Caco-2 (cell line): Measurements from ENCODE around the gene TSPAN15. TPM values are rescaled to one million over a fixed set of nuclear protein-coding genes. Genes with fewer than 3 reads are reported as not detected.

Experiments used
- BruUV-seq: library from RNA; stranded (reverse); fragments of 400-500 nt; replicated peaks from 2 replicates; lab custom pipeline; 2021; lab: Mats Ljungman, UMichigan
- CTCF ChIA-PET: fragments of 300-600 bp; sonication (Branson Sonifier 250); formaldehyde crosslinking; loops from one replicate; lab custom pipeline; 2022; ENCODE audit warnings: antibody characterized with exemption; lab: Charles Lee
- POLR2A ChIA-PET: fragments of 300-600 bp; sonication (Branson Sonifier 250); formaldehyde crosslinking; loops from one replicate; lab custom pipeline; 2022; ENCODE audit warnings: antibody characterized with exemption; lab: Charles Lee
- DNase-seq, 2 experiments: peaks; one replicate each; pipeline versions ENCODE4 v3.0.0 to v3.0.0-alpha.2; 2020 to 2022
- H3K27me3 ChIP-seq: replicated peaks from 2 replicates; pipeline ENCODE4 v1.6.0; 2011; ENCODE audit warnings: low read length; ENCODE audit not compliant: control insufficient read depth, insufficient read depth
- H3K36me3 ChIP-seq: 2 replicates; pipeline ENCODE4 v1.5.1; 2011; ENCODE audit warnings: low read length; ENCODE audit not compliant: control insufficient read depth, insufficient read depth
- H3K4me1 ChIP-seq: fragments of 250-450 bp; sonication (Bioruptor Pico); 2 replicates; pipeline ENCODE4 v1.5.1; 2020; ENCODE audit warnings: mild to moderate bottlenecking
- H3K4me3 ChIP-seq: 2 replicates; pipeline ENCODE4 v1.5.1; 2011; ENCODE audit warnings: low read depth, mild to moderate bottlenecking, control low read depth, low read length
- H3K9me3 ChIP-seq: fragments of 250-450 bp; sonication (Bioruptor Pico); 2 replicates; pipeline ENCODE4 v1.5.1; 2020; ENCODE audit warnings: mild to moderate bottlenecking, moderate library complexity
- H3K27ac Mint-ChIP-seq: one replicate; pipeline ENCODE4 v1.8.0; 2022; ENCODE audit warnings: mixed read lengths; ENCODE audit not compliant: unreplicated experiment
- H3K27me3 Mint-ChIP-seq: one replicate; pipeline ENCODE4 v1.8.0; 2022; ENCODE audit warnings: mixed read lengths; ENCODE audit not compliant: insufficient read depth, unreplicated experiment
- H3K36me3 Mint-ChIP-seq: one replicate; pipeline ENCODE4 v1.8.0; 2022; ENCODE audit warnings: mild to moderate bottlenecking, mixed read lengths; ENCODE audit not compliant: insufficient read depth, unreplicated experiment
- H3K4me1 Mint-ChIP-seq: one replicate; pipeline ENCODE4 v1.8.0; 2022; ENCODE audit warnings: low read depth, mixed read lengths; ENCODE audit not compliant: unreplicated experiment
- H3K4me3 Mint-ChIP-seq: one replicate; pipeline ENCODE4 v1.8.0; 2022; ENCODE audit warnings: mild to moderate bottlenecking, moderate library complexity, mixed read lengths; ENCODE audit not compliant: unreplicated experiment
- H3K9me3 Mint-ChIP-seq: one replicate; pipeline ENCODE4 v1.8.0; 2022; ENCODE audit warnings: mixed read lengths; ENCODE audit not compliant: unreplicated experiment
- intact Hi-C: fragments of 100-400 bp; cut with micrococcal nuclease; formaldehyde crosslinking; loops from one replicate; pipeline ENCODE4 v1.10.0; 2022; ENCODE audit not compliant: unreplicated experiment
- total RNA-seq: library from RNA; stranded (reverse); gene quantifications from 2 replicates; pipeline ENCODE4 v1.2.3, GENCODE V29; 2022
- TF ChIP-seq, protein P1 (sequence below), 2 experiments: fragments of 200-600 bp in 1 of 2; IDR thresholded peaks; 1 replicate in 1 of 2; 2 replicates in 1 of 2; pipeline versions ENCODE4 v1.5.1 to v1.8.0; 2011 to 2022; ENCODE audit warnings: antibody characterized with exemption in 1 of 2, control low read depth in 1 of 2, inconsistent platforms in 1 of 2, low read depth in 1 of 2, low read length in 1 of 2, mild to moderate bottlenecking in 1 of 2, moderate library complexity in 1 of 2; ENCODE audit not compliant: insufficient read depth in 1 of 2, severe bottlenecking in 1 of 2, unreplicated experiment in 1 of 2

The TSPAN15 gene
- total RNA-seq, 1 experiment from 2014 or later: 86.5 TPM

DNA sequence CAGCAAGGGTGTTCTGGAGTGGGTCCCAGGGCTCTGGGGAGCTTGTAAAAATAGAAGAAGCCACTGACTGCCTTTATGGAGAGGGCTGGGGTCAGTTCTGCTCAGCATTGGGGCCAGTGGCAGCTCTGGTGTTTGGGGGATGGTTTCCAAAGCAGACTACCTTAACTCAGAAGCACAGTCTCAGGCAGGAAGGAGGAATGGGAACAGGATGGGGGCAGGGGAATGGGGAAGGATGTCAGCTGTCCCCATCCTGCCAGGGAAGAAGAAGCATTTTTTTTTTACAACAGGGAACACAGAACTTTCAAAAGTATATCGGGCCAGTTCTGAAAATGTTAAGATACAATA lies 28.8 kb downstream of the TSPAN15 start:
- intact Hi-C loops: no loop called here
- H3K4me1 ChIP-seq: no peaks in the 10 kb centered on the region
- H3K9me3 Mint-ChIP-seq: peaks cover 2% of the 10 kb centered on the region
- H3K27ac Mint-ChIP-seq: no peak overlapping the region
- no peak for DNase-seq
- H3K36me3 ChIP-seq: no peaks in the 10 kb centered on the region; the same call in 1 of the 2 replicates
- no peaks in the 10 kb centered on the region for H3K4me1 Mint-ChIP-seq
- BruUV-seq: no TSS peak
- POLR2A ChIA-PET: interaction anchor here (0.6 kb wide), 1 partner anchor 60 kb away, joined by 4 read pairs; no protein-coding TSS in a partner anchor
- H3K9me3 ChIP-seq: no peaks in the 10 kb centered on the region
- TF ChIP-seq, protein P1, sequence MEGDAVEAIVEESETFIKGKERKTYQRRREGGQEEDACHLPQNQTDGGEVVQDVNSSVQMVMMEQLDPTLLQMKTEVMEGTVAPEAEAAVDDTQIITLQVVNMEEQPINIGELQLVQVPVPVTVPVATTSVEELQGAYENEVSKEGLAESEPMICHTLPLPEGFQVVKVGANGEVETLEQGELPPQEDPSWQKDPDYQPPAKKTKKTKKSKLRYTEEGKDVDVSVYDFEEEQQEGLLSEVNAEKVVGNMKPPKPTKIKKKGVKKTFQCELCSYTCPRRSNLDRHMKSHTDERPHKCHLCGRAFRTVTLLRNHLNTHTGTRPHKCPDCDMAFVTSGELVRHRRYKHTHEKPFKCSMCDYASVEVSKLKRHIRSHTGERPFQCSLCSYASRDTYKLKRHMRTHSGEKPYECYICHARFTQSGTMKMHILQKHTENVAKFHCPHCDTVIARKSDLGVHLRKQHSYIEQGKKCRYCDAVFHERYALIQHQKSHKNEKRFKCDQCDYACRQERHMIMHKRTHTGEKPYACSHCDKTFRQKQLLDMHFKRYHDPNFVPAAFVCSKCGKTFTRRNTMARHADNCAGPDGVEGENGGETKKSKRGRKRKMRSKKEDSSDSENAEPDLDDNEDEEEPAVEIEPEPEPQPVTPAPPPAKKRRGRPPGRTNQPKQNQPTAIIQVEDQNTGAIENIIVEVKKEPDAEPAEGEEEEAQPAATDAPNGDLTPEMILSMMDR (IDR thresholded peaks at IDR 0.05; ENCODE audit: insufficient read depth in 1 of 2, low read depth in 1 of 2, low read length in 1 of 2, severe bottlenecking in 1 of 2, unreplicated experiment in 1 of 2): no peak
- no peaks in the 10 kb centered on the region for H3K27me3 ChIP-seq
- H3K36me3 Mint-ChIP-seq: peaks cover 10% of the 10 kb centered on the region
- CTCF ChIA-PET: no interaction called here
- no peak overlapping the region for H3K4me3 Mint-ChIP-seq
- H3K27me3 Mint-ChIP-seq: no peaks in the 10 kb centered on the region
- no peak overlapping the region for H3K4me3 ChIP-seq

DNA sequence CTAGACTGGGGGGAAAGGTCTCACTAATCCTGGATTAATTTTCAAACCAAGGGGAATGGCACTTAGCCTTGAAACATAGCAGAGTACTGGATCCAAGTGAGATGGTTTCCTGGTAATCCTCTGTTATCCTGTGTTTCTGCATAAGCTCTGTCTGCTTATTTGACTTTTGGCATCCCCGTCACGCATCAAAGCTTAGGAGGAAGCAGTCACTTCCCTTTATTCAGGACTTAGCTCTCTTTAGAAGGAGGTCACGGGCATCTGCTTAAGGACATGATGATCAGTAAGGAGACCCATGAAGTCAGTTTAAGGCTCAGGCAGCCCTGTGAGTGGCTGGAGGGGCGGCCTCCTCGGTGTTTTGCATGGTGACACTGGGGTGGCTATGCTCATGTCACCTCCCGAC lies 30.0 kb downstream of the TSPAN15 start:
- DNase-seq: no peak
- Mint-ChIP-seq H3K4me1 (no peaks in the 10 kb centered on the region), H3K27me3 (no peaks in the 10 kb centered on the region), H3K27ac (no peak overlapping the region), H3K4me3 (no peak overlapping the region), H3K9me3 (peaks cover 10% of the 10 kb centered on the region), H3K36me3 (peaks cover 11% of the 10 kb centered on the region)
- H3K4me3 ChIP-seq: no peak overlapping the region
- TF ChIP-seq, protein P1 (IDR thresholded peaks at IDR 0.05; ENCODE audit: insufficient read depth in 1 of 2, low read depth in 1 of 2, low read length in 1 of 2, severe bottlenecking in 1 of 2, unreplicated experiment in 1 of 2): no peak
- ChIA-PET CTCF (no interaction called here), POLR2A (no interaction called here)
- H3K36me3 ChIP-seq: no peaks in the 10 kb centered on the region; the same call in 1 of the 2 replicates
- no peaks in the 10 kb centered on the region for H3K4me1 ChIP-seq
- intact Hi-C loops: no loop called here
- no peaks in the 10 kb centered on the region for H3K27me3 ChIP-seq
- no peaks in the 10 kb centered on the region for H3K9me3 ChIP-seq
- no TSS peak for BruUV-seq

DNA sequence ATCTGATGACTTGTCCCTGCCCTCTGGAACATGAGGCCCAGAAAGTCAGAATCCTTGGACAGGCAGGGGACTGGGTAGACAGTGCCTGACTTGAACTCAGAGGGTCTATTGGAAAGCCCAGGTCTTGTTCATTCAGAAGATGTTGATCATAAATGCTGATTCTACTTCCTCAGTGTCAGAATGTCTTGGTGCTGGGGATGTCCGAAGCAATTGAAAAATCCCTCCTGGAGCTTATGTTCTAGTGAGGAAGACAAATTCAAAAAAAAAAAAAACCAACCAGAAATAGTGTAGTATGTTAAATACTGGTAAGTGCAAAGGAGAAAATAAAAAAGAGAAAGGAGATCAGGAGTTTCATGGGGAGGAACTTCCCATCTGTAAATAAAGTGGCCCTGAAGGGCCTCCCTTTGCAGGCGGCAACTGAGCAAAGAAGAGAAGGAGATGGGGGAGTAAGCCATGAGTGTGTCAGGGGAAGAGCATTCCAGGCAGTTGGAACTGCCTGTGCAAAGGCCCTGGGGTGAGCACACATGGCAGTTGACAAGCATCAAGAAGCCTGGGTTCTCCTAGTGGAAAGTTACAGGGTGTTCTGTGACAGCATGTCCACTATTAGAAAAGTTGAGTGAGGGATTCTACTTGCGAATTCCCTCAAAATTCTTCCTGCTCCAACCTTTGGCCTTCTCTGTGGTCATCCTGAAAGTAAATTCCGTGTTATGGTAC lies 30.7 kb downstream of the TSPAN15 start:
- Mint-ChIP-seq H3K36me3 (peaks cover 17% of the 10 kb centered on the region), H3K27ac (no peak overlapping the region), H3K4me3 (no peak overlapping the region), H3K4me1 (no peaks in the 10 kb centered on the region), H3K27me3 (no peaks in the 10 kb centered on the region), H3K9me3 (peaks cover 10% of the 10 kb centered on the region)
- TF ChIP-seq, protein P1 (IDR thresholded peaks at IDR 0.05; ENCODE audit: insufficient read depth in 1 of 2, low read depth in 1 of 2, low read length in 1 of 2, severe bottlenecking in 1 of 2, unreplicated experiment in 1 of 2): no peak
- Histone ChIP-seq H3K4me3 (no peak overlapping the region), H3K9me3 (no peaks in the 10 kb centered on the region), H3K27me3 (no peaks in the 10 kb centered on the region), H3K4me1 (no peaks in the 10 kb centered on the region), H3K36me3 (no peaks in the 10 kb centered on the region; the same call in 1 of the 2 replicates)
- POLR2A ChIA-PET: no interaction called here
- intact Hi-C loops: loop anchor here (2.0 kb wide), 1 partner anchor 23 kb away; no protein-coding TSS in a partner anchor
- no TSS peak for BruUV-seq
- no peak for DNase-seq
- CTCF ChIA-PET: no interaction called here
